Progenitor cell of endocrine pancreas (in vitro differentiated cells): Measurements from ENCODE around the gene CREM. TPM values are rescaled to one million over a fixed set of nuclear protein-coding genes. Genes with fewer than 3 reads are reported as not detected.

Experiments used
- DNase-seq: peaks from one replicate; pipeline ENCODE4 v3.0.0; 2021; ENCODE audit warnings: low spot score; ENCODE audit not compliant: unreplicated experiment
- H3K27ac Mint-ChIP-seq: 2 replicates; pipeline ENCODE4 v1.8.0; 2021; ENCODE audit warnings: mild to moderate bottlenecking, moderate library complexity, mixed read lengths
- H3K27me3 Mint-ChIP-seq: 2 replicates; pipeline ENCODE4 v1.8.0; 2021; ENCODE audit warnings: mixed read lengths
- H3K36me3 Mint-ChIP-seq: 2 replicates; pipeline ENCODE4 v1.8.0; 2022; ENCODE audit warnings: mixed read lengths; ENCODE audit not compliant: insufficient read depth
- H3K4me1 Mint-ChIP-seq: 2 replicates; pipeline ENCODE4 v1.8.0; 2021; ENCODE audit warnings: low read depth, mixed read lengths
- H3K4me3 Mint-ChIP-seq: 2 replicates; pipeline ENCODE4 v1.8.0; 2021; ENCODE audit warnings: low read depth, mild to moderate bottlenecking, moderate library complexity, mixed read lengths
- H3K9me3 Mint-ChIP-seq: 2 replicates; pipeline ENCODE4 v1.8.0; 2021; ENCODE audit warnings: low read depth, mixed read lengths
- CTCF ChIP-seq: fragments of 200-600 bp; sonication (generic); IDR thresholded peaks from one replicate; pipeline ENCODE4 v1.5.0; 2021; ENCODE audit warnings: antibody characterized with exemption, mild to moderate bottlenecking; ENCODE audit not compliant: unreplicated experiment
- total RNA-seq: library from RNA; stranded (reverse); gene quantifications from 2 replicates; pipeline ENCODE4 v1.2.1, GENCODE V29; 2021

Gene CREM
- total RNA-seq, 1 donor from 2014 or later = 36.1 TPM

- no peak for TF ChIP-seq CTCF
- Mint-ChIP-seq H3K36me3 (peaks cover 2% of the 10 kb centered on the region), H3K4me1 (peaks cover 8% of the 10 kb centered on the region), H3K27me3 (no peaks in the 10 kb centered on the region), H3K9me3 (no peaks in the 10 kb centered on the region), H3K4me3 (no peak overlapping the region), H3K27ac (no peak overlapping the region)
- DNase-seq = no peak
These were observed 6.1 kb downstream of the CREM start for GRCh38 chr10:35132727-35133126.

DNA sequence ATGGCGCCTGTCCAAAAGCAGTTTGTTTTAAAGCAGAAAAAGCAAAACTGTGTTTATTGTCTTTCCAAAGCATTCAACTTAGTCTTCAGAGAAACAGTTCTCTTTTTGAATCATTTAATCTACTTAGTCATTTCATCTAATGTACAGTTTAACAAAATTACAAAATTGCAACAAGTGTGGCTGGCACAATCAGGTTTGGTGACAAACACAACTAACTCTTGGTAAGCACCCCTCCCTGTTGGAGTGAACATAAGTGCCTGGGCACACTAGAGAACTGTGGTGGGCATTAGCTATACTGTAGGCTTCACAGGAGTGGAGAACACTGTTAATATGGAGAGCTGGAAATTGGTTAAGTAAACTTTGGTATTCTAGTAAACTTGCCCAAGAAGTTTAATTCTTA is 6.9 kb downstream of the CREM start:
- no peaks in the 10 kb centered on the region for H3K9me3 Mint-ChIP-seq
- no peak overlapping the region for H3K4me3 Mint-ChIP-seq
- TF ChIP-seq CTCF = no peak
- H3K36me3 Mint-ChIP-seq = no peaks in the 10 kb centered on the region
- H3K27me3 Mint-ChIP-seq = no peaks in the 10 kb centered on the region
- no peak for DNase-seq
- H3K4me1 Mint-ChIP-seq = peaks cover 6% of the 10 kb centered on the region
- H3K27ac Mint-ChIP-seq = no peak overlapping the region

DNA sequence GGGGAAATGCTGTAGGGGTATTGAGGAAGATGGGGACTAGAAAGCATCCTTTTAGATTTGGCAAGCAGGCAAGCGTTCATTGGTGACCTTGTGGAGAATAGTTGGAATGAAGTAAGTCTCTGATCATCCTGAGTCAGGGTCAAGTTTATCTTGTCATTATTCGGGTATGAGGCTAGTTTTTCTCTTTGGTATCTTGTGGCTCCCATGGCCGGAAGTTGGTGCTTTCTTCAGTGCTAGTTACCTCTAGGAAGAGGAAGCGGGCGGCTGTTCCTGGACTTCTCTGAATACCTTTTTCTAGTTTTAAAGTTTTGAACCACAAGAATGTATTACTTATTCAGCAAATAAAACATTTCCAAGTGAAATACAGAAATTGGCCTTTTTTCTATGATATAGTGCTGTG is 9.2 kb downstream of the CREM start:
- no peaks in the 10 kb centered on the region for H3K4me1 Mint-ChIP-seq
- no peaks in the 10 kb centered on the region for H3K9me3 Mint-ChIP-seq
- H3K27me3 Mint-ChIP-seq = no peaks in the 10 kb centered on the region
- DNase-seq = no peak
- no peaks in the 10 kb centered on the region for H3K36me3 Mint-ChIP-seq
- H3K27ac Mint-ChIP-seq = peak overlapping the region; percentile 53
- H3K4me3 Mint-ChIP-seq = no peak overlapping the region
- no peak for TF ChIP-seq CTCF

DNA sequence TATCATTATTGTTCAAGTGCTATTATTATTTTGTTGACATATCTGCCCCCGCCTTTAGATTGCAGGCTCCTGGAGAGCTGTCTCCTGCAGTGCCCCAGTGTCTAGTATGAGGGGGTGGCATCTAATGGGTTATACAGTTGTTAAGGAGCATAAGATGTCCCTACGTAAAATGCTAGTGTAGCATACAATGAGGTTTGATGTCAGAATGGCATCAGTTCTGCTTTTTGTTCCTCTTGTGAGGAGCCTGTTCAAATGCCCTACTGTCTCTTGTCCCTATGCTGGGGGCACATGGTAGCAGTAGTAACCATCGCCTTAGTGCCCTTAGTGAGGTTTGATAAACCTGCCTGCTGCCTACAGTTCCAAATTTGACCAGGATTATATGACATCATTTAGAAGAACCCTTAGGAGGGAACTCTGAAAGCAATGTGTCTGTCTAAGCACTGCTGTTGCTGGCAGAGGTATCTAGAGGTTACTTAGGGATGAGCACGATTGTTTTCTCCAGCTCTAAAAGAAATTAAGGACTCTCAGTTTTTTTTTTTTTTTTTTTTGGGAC is 9.7 kb downstream of the CREM start:
- Mint-ChIP-seq H3K36me3 (no peaks in the 10 kb centered on the region), H3K4me1 (no peaks in the 10 kb centered on the region), H3K27ac (no peak overlapping the region), H3K27me3 (no peaks in the 10 kb centered on the region), H3K9me3 (no peaks in the 10 kb centered on the region), H3K4me3 (no peak overlapping the region)
- no peak for DNase-seq
- TF ChIP-seq CTCF = no peak

DNA sequence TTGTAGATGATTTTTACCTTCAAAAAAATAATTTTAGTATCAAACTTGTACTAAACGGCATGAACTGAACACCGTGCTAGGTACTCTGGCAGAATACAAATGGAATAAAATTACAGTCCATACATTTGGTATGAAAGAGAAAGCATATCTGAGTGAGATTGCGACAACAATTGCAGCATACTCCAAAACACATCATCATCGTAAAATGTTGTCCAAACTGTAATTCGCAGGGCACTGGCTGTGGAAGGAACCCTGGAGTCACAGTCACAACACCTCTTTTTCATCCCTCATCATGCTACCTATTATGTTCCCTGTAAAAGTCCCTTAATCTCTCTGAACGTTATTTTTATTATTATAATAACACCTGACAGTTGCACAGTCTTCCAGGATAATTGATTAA is 13.5 kb downstream of the CREM start:
- no peak for TF ChIP-seq CTCF
- H3K36me3 Mint-ChIP-seq = no peaks in the 10 kb centered on the region
- H3K27ac Mint-ChIP-seq = no peak overlapping the region
- no peaks in the 10 kb centered on the region for H3K9me3 Mint-ChIP-seq
- no peaks in the 10 kb centered on the region for H3K4me1 Mint-ChIP-seq
- H3K27me3 Mint-ChIP-seq = no peaks in the 10 kb centered on the region
- no peak for DNase-seq
- H3K4me3 Mint-ChIP-seq = no peak overlapping the region
